GM19193 (cell line): Measurements from ENCODE around the gene FAM174A.

Experiments used
- POLR2A ChIP-seq: IDR thresholded peaks from 4 replicates; pipeline ENCODE4 v1.6.1; 2011; ENCODE audit not compliant: insufficient read depth, insufficient read length; ENCODE audit errors: extremely low read depth

Gene FAM174A

DNA sequence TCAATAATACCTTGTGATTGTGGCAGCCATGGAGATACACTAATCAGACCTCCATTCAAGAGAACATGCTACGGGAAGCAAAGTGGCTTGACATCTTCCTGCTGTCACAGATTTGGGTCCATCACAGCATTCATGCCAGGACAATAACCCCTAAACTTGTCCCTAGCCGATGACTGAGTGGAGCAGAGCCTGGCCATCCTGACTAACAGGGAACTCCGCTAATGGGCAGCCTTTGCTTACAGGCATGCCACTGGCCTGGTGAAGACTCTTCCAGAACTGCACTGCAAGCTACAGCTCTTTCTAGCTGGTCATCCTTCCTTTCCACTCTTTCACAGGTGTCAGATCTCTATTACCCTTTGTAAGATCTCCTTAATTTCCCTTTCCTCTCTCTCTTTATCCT is 16.0 kb downstream of the FAM174A start:
- no peak for TF ChIP-seq POLR2A

DNA sequence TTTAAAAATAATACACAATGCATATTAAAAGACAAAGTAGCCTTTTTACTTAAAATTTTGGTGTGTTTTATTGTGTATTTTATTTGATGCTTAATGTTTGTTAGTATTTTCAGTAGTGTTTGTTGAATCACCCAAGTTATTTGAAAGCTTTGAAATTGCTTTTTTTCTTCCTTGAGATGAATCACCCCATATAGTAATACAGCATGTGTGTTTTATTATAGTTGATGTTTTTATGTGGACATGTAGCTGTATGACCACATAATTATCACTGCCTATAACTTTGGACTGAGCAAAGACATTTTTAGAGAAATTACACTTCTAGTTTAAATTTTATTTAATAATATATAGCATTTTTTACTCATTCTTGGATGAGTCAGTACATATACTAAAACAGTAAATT is 18.0 kb downstream of the FAM174A start:
- no peak for TF ChIP-seq POLR2A

DNA sequence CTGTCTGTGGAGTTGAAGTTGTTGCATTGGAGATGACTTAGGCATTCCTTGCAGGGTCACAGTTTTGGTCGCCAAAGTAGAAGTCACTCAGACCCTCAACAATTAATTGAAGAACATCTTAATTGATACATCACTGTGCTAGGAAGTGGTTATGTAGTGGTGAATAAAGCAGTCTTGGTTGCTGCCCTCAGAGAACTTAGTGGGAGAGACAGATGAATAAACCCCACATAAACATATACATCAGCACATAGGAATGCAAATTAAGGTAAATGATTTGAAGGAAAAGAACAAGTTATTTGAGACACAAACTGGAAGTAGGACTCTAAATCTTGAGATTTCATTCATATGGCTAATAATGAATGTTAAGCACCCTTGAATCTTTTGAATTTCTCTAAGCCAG is 25.7 kb downstream of the FAM174A start:
- no peak for TF ChIP-seq POLR2A

DNA sequence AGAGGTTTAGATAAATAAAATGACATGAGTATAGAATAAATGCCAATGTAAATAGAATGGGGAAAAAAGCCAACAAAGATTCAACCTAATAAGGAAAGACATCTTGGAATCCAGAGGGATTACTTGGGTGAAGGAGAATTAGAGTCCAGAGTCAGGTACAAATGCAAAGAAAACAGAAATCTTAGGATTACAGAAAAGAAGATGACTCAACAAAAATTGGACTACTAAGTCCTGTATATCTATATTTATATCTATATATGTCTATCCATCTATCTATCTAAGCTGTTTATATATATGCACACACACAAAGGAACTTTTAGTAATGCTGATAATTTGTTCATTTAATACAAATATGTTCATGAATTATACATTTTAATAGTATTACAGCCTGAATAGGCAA is 27.6 kb downstream of the FAM174A start:
- TF ChIP-seq POLR2A: no peak

DNA sequence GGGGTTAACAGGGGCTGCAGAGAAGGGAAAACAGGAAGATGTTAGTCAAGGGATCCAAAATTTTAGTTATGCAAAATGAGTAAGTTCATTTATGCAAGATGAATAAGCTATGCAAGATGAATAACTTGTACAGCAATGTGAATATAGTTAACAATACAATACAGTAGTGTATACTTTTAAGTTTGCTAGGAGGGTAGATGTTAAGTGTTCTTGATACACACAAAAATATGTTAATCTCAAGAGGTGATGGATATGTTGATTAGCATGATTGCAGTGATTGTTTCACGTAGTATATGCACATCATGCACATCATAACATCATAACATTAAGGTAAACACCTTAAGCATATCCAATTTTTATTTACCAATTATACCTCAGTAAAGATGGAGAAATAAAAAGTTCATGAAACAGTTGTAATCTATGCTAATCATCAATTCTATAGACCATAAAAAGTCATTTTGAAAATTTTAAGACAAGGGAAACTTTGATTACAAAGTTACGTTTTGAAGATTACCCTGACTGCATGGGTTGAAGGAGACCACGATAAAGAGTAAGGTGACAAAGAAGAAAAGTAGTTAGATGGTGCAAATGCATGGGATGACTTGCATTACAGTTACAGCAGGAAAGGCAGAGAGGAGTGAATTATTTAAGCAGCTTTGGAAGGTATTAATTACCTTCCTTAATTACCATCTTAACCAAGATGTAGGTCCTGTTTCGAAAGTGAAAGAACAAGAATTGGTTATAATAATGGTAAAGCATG is 31.4 kb downstream of the FAM174A start:
- TF ChIP-seq POLR2A: no peak

DNA sequence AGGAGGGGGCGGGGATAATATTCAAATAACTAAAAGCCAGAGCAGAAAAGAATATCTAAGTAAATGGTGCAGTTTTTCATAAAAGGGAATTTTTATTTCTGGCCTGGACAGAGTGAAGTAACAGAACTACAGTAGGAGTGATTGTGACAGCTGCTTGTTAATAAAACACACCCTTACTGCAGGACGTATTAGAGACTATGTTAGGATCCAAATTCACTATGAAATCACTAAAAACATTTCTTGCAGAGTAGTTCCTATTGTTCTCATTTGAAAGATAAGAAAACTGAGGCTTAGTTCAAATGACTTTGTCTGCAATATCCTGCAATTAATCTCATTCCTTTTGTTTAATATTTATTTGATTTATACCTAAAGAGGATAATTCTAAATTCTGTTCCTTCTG is 39.5 kb downstream of the FAM174A start:
- TF ChIP-seq POLR2A: no peak

DNA sequence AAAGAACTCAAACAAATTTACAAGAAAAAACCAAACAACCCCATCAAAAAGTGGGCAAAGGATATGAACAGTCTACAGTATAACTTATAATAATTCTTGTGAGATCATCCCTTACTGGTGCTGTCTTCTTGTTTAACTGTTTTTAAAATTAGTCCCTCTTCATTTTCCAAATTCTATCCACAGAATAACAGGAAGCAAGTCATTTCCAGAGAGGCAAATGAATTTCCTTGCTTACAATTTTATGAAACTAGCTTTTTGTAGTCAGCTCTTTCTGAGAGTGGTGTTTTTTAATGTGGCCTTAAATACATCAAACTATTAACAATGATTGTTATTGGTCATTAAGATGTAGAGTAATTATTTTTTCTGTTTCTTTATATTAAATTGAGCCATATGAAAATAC is 40.6 kb downstream of the FAM174A start:
- TF ChIP-seq POLR2A: no peak

DNA sequence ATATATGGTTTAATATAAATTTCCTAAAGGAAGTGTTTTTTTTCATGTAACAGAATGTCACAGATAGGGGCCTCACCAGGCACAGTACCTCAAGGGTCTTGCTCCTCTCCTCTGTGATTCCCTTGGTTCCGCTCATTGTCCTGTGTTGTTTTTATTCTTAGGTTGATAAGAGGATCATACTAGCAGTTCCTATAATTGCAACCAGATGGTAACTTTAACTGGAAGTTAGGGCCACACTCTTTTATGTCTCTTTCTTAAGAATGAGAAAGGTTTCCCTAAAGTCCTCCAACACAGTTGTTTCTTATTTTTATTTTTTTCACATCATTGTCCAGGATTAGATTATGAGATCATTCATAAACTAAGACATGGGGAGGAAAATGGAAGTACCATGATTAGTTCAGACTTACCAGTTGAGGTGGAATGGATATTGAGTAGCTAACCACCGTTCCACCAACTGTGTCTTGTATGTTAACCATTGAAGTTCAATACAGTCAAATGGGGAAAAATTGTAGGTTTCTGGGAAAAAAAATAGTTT is 41.1 kb downstream of the FAM174A start:
- TF ChIP-seq POLR2A: no peak

DNA sequence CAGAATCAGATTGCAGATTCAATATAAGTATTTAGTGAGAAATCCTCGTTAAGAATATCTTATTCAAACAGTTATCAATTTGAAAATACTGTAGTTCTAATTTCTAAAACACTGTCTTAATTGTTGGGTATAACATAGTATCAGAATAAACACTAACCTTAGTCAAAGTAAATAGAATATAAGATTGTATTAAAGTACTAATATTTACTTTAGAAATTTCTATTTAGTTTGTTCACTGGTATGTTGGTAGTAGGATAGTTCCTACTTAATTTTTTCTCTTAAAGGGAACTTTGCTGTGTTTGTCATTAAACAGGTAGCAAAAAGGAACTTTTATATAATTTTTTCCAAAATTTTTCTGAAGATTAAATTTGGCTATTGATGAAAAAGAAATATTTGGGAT is 42.3 kb downstream of the FAM174A start:
- no peak for TF ChIP-seq POLR2A

DNA sequence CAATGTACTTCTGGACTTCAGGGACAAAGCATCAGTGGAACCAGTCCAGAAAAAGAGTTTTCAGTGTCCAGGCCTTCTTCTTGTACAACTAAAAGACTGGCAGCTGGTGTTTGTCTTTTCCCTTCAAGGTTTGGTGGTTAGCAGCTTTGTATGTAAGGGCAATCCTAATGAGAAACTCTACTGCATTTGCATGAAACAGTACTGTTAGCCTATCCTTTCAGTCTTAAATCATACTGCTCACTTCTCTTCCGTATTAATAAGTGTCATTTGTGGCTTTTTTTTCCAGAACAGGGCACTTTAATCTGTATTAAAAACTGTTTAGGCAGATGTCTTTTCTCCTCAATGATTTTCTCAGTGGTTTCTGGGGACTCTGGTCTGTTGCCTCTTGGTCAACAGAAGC is 48.9 kb downstream of the FAM174A start:
- no peak for TF ChIP-seq POLR2A

DNA sequence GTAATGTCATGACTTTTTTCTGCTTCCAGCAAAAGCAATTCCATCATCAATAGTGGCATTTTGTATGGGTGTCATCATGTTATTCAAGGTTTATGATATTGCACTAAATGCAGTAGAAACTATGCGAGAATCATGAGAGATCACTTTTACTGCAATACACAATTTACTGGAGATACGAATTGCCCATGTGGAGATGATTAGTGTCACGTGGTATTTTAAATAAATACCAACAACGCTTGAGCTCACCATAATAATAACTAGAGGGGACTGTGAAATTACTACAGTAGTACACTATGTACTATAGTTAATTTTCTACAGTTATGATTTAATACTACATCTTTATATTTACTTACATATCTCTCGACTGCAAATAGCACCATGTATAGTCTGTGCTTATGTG is 49.7 kb downstream of the FAM174A start:
- TF ChIP-seq POLR2A: no peak

DNA sequence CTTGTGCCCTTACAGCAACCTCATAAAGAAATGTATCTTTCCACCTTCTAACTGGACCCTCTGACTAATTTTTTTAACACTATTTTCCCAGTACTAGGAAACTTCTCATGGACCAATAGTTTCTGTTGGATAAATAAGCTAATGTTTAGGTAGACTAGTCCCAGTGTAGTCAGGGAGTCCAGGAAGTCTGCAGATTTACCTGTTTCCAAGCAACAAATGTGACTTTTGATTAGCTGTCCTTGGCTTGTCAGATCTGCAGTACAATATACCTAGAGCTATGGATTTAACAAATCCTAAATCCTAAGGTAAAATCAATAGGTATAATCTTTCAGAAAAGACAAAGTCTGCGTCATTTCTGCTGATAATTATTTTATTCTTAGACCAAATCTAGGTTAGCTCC is 55.7 kb downstream of the FAM174A start:
- no peak for TF ChIP-seq POLR2A

DNA sequence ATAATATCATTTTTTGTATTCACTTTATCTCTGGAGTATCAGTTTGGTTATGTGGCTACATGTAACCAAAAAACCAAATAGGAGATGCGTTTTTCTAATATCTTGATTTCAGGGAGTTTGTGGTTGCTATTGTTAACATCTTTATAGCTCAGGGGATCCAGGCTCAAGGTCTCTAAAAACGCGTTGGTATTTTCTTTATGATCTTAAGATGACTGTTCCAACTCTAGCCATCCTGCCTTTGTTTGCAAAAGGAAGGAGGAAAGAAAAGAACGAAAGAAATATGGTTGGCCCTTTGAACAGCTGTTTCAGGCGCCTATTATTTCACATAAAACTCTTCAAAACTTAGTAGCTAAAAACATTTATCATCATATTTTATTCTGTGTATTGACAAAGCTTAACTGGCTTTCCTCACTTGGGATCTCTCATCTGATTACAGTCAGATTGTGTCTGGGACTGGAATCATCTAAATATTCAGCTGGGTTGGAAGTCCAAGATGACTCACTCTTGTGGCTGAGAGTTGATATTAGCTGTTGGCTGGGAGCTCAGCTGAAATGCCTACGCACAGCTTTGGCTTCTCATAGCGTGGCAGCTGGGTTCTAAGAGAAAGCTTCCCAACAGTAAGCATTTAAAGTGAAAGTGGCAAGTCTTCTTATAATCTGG is 60.1 kb downstream of the FAM174A start:
- TF ChIP-seq POLR2A: no peak

DNA sequence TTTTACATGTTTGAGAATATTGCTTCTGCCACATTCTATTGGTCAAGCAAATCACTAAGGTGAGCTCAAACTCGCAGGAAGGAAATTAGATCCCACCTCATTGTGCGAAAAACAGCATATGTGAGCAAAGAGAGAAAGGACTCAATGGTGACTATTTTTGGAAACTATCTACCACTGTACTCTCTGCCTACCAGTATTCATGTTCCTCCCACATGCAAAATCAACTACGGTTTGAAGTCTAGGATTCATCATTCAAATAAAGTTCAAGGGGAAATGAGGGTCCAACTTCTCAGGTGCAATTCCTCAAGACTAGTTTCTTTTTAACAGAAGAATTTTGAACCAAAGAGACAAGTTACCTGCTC is 60.6 kb downstream of the FAM174A start:
- TF ChIP-seq POLR2A: no peak

DNA sequence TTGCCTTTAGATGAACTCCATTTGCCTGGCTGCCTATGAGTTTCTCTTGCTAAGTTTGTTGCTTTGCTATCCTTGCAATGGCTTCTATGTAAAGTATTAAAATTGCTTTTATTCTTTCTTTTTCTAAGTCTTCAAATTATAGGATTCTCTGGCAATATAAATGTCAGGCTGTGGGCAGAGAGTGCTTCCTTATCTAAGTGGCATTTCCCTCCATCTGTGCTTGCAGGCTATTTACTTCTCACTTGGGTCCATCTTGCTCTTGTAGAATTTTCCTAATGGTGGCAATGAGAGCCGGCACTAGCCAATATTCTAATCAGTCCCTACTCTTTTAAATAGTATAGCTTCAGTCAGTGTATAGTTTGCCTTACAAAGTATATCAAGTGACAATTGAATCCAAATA is 63.3 kb downstream of the FAM174A start:
- TF ChIP-seq POLR2A: no peak

DNA sequence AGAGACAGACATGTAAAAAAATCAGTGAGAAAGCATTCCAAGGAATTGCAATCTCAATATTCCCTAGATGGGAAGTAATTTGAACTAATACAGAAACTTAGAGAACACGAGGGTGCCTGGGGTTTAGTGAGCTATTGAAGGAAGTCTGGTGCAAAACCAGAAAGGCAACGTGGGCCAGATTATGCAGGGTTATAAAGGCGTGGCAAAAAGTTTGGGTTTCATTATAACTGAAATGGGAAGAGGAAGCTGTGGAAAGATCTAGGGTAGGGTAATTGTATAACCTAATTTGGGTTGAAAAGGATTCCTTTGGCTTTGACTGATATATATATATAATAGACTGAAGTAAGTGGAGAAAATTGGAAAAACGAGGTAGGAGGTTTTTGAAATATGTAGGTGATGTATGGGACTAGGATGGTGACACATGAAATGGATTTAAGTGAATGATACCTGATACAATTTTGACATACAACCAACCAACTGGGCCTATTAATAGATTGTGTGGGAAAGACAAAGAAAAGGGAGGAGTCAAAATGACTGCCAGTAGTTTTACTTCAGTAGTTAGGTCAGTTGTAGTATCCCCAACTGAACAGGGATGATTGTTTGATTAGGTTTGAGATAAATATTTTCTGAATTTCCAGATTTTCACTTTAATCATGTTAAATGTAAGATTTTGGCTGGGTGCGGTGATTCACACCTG is 65.3 kb downstream of the FAM174A start:
- no peak for TF ChIP-seq POLR2A
